Measurements from ENCODE around the gene MEIS2.

Gene MEIS2

DNA sequence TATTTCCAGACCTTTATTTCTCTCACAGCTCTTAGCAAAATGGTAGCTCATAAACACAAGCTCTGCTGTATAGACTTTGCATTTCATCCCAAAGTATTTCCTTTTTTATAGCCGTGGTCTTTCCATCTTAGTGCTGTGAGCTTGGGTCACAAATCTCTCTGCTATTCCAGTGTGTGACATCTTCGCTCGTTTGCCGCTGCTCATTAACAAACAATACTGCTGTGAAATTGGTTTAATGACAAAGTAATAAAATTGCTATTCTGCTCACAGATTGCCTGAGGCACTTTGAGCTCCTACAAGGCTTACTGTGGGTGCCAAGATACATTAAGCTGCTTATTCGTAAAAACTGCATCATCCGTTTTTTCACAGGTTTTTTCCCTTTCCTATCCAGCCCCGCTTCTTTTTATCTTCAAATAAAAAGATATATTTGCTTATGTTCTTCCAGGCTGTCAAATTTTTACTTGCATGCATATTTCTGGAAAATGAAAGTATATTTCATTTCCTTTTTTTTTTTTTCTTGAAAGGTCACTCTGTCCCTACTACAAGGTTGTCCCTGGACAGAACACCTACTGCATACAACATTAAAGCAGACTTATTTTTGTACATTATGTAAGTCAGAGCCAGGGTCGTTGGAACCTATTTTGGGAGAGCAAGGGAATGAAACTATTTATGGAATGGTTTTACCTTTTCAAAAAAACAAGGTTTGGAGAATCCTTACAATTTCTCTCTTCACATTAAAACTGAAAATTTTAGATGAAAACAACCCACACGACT, 174.5 kb downstream of the MEIS2 start:
- DNase-seq: no peak

- DNase-seq: no peak
Observed at GRCh38 chr15:36925049-36925448, 175.3 kb downstream of the MEIS2 start.

DNA sequence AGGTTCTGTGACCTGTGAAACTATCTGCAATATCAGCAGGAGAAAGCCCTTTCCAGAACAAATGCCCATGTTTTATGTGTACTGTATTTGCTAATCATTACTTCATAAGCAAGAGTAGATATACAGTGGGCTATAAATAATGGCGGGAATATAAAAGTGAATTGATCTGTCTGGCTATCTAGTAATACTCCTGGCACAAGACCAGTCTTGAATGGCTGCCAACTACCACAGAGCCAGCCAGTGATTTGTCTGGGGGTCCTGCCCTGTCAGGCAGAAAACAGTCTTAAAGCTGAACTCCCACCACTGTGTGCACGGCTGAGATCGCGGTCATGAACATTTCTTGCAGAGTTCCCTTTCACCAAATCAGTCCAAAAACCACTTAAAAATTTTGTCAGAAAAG, 176.3 kb downstream of the MEIS2 start:
- DNase-seq: no peak

DNA sequence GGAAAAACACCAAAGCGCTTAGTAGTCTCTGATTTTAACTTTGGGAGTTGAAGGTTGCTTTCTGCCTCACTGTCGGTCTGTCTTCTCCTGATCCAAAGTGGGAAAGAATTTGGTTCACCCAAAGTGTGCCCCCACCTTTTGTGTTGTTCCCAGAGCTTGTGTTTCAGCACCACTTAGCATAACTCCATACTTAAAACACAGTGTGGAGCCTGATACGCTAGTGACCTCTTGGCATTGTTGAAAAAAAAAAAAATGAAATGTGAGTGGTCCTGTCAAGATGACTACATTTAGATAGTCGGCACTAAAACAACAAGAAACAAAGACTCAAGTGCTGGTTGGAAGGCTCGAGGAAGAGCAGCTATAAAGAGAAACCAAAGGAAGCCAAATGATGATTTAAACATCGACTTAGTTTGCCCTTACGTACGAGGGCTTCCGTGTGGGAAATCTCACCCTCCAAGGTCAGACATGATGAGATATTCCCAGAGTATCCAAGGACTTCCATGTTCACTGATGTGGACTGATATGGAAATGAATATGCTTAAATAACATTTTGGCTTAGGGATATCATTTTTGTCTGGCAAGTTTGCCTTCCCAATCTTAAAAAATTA, 178.8 kb downstream of the MEIS2 start:
- DNase-seq: no peak

DNA sequence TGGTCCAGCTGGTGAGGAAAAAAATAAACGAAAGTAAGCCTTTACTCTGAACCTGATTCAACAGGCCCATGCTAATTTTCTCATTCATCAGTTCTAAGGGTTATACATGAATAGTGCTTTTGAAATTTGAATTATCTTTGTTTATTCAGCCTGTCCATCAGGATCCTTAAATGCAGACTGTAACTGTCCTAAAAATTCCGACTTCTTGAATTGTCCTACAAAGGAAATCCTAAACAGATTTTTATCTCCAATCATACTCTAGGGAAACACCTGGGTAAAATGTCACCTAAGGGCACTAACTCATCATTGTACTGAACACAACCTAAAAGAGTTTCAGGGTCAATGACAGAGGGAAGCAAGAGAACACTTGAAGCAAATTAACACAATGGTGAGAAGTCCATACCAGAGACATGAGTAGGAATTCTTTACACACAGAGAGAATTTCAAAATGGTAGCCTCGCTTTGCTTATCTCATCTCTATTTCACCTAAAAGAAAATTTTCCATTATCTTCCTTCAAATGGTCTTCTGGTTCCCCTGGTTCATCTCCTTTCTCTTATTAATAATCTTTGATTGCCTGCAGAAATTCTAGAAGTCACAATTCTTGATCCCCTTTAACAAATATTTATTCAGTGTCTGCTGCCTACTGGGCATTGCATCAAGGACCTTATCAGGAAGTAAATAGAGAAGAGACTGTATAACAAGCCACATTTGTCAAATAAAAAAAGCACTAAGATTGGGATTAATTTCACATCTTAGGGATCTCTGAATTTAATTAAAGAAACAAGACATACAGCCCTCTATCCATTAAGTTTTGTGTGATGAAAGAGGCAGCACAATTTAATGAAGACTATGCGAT, 182.7 kb downstream of the MEIS2 start:
- DNase-seq: no peak

GRCh38 chr15:36914960-36915808, 185.2 kb downstream of the MEIS2 start:
- no peak for DNase-seq

GRCh38 chr15:36914466-36914865, 185.9 kb downstream of the MEIS2 start:
- no peak for DNase-seq

DNA sequence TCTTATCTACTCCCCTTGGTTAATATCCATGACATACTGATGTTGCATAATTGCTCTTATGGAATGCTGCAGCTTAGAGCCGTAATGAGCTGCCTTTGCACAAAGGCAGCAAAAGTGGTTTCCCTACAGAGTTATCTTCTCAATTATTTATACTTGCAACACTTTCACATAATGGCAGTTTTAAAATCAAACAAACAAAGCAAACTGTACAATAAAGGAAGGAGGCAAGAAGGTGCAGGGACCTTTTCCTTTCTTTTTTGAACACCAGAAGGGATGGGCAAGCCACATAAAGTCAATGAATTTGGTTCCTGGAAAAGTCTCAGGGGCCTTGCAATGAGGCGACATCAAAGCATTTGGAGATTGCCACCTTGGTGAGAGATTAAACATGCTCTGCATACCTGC, 188.0 kb downstream of the MEIS2 start:
- DNase-seq: peak; percentile 33

- DNase-seq: peak; percentile 46
Observed at GRCh38 chr15:36911322-36911944, 188.9 kb downstream of the MEIS2 start.

DNA sequence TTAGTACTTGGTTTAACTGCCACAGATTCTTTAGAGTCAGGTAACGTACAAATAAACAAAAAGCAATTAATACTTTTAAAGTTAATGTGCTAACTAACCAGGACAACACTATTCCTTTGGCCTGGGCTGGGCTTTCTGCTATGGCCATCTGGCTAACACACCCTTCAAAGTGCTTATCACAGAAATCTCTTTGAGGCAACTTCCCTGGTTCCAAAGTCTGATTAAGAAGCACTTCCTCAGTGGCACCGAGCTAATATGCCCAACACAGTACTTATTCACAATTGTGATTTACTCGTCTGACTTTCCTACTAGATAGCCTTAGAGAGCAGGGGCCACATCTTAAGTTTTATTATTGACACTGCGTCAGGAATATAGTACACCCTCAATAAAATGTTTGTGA, 191.4 kb downstream of the MEIS2 start:
- no peak for DNase-seq

DNA sequence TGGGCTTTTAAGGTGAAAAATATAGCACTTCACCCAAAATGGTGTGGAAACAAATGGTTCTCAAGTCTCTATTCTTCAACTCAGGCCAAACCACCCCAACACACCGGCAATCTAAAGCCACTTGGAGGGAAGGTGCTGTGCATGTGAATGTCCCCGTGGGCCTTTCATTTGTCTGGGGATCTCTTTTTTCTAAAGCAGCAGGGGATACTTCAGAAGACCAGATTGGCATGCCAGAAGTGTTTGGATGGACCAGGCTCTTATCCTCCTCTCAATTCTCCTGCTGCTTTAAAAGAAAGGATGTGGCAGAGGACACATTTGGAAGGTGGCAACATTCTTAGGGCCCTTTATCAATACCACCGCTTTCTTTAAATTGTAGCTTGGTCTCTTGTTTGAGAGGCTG, 193.1 kb downstream of the MEIS2 start:
- no peak for DNase-seq

DNA sequence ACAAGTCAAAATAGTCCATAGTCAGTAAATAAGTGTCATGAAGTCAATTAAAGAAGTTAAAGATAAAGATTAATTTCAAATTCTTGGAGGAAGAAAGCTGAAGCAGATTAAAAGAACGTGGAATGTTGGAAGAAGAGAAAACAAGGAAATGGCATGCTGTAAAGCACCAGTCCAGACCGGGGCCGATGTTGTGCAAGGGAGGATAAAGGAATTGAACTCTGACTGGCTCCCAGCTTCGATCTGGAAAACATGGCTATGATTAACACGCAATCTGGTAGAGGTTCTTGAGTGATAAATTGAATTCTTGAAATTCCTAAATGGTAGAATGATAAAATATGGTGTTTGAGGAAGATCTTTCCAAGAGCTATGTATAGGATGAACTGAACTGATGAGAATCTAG, 194.4 kb downstream of the MEIS2 start:
- DNase-seq: peak; percentile 92

GRCh38 chr15:36904715-36905114, 195.6 kb downstream of the MEIS2 start:
- no peak for DNase-seq

- no peak for DNase-seq
Observed at GRCh38 chr15:36903922-36904556, 196.3 kb downstream of the MEIS2 start.

GRCh38 chr15:36903195-36903594, 197.2 kb downstream of the MEIS2 start:
- no peak for DNase-seq

GRCh38 chr15:36901012-36901411, 199.3 kb downstream of the MEIS2 start:
- no peak for DNase-seq

GRCh38 chr15:36899696-36900095, 200.7 kb downstream of the MEIS2 start:
- peak; percentile 82 for DNase-seq

DNA sequence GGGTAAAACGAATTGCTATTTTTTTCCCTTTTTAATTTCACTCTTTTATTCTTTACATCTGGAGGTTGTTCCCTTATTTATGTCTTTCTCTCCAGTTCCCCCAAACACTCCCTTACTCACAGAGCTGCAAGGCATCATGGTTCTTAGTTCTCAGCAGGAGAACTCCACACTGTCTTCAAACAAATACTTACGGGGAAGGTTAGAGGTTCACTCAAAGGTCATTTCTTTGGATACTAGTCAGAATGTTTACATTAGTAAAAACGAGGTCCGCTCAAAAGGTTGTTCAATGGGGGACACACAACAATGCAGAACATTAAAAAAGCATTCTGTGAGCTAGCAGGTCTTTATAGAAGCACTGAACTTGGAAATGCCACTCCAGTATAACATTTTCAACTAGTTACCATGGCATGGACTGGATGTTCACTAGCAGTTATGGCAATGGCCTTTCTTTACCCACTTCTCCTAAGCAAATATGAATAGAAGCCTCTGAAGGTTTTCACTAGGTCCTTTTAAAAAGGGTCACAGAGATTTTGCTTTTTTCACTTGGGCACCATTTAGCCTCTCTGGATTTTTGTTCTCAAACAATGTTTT, 201.7 kb downstream of the MEIS2 start:
- no peak for DNase-seq

DNA sequence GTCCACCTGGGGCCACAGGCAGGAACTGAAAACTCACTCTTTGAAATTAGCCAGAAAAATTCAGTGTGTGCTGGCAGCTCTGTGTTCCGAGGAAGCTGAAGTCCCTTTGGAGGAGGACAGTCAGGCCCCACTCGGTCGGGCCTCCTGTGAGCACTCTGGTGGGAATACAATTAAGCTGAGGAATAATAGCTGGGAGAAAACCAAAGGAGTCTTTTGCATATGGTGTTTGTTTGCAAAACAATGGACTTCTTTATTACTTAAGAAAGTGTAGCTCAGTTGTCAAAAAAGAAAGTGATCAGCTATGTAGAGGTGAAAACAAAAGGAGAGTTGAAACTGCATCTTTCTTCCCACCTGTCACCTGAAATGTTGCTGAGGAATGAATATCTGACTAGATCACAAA, 202.5 kb downstream of the MEIS2 start:
- no peak for DNase-seq

- DNase-seq: no peak
Observed at GRCh38 chr15:36896949-36897348, 203.4 kb downstream of the MEIS2 start.

- no peak for DNase-seq
Observed at GRCh38 chr15:36894075-36894474, 206.3 kb downstream of the MEIS2 start.
